Astrocyte (in vitro differentiated cells and primary cell): ENCODE results near the gene ABHD2. TPM values are rescaled to one million over a fixed set of nuclear protein-coding genes. Genes with fewer than 3 reads are reported as not detected.

Experiments used
- DNase-seq: peaks from one replicate; pipeline ENCODE4 v3.0.0-alpha.2; 2010; ENCODE audit warnings: low read depth
- FAIRE-seq: peaks from 2 replicates; lab custom pipeline; 2011; peaks lifted over from hg19 to GRCh38; lab: Jason Lieb, UNC
- H2AFZ ChIP-seq: 2 replicates; pipeline ENCODE4 v1.6.0; 2012; ENCODE audit warnings: low read depth, low read length, inconsistent platforms
- H3K27ac ChIP-seq: 2 replicates; pipeline ENCODE4 v1.5.1; 2011; ENCODE audit warnings: low read depth, low read length, inconsistent platforms
- H3K27me3 ChIP-seq: 2 replicates; pipeline ENCODE4 v1.6.0; 2011; ENCODE audit warnings: low read length, inconsistent platforms; ENCODE audit not compliant: insufficient read depth
- H3K36me3 ChIP-seq: 2 replicates; pipeline ENCODE4 v1.5.1; 2011; ENCODE audit warnings: low read length, inconsistent platforms; ENCODE audit not compliant: insufficient read depth
- H3K4me1 ChIP-seq: 2 replicates; pipeline ENCODE4 v1.5.1; 2011; ENCODE audit warnings: low read length, inconsistent platforms; ENCODE audit not compliant: insufficient read depth
- H3K4me2 ChIP-seq: 2 replicates; pipeline ENCODE4 v1.6.0; 2012; ENCODE audit warnings: low read length, inconsistent platforms
- H3K4me3 ChIP-seq: 2 replicates; pipeline ENCODE4 v1.5.1; 2011; ENCODE audit warnings: low read depth, mild to moderate bottlenecking, low read length, inconsistent platforms; ENCODE audit not compliant: insufficient read depth
- H3K79me2 ChIP-seq: 2 replicates; pipeline ENCODE4 v1.6.0; 2012; ENCODE audit warnings: mild to moderate bottlenecking, low read length, inconsistent platforms; ENCODE audit not compliant: insufficient read depth
- H3K9ac ChIP-seq: 2 replicates; pipeline ENCODE4 v1.6.0; 2012; ENCODE audit warnings: mild to moderate bottlenecking, low read length, inconsistent platforms
- H3K9me3 ChIP-seq: 2 replicates; pipeline ENCODE4 v1.5.1; 2012; ENCODE audit warnings: low read depth, mild to moderate bottlenecking, low read length, inconsistent platforms; ENCODE audit not compliant: insufficient read depth
- H4K20me1 ChIP-seq: 2 replicates; pipeline ENCODE4 v1.6.0; 2012; ENCODE audit warnings: low read length, inconsistent platforms; ENCODE audit not compliant: insufficient read depth
- H3K27ac Mint-ChIP-seq: one replicate; pipeline ENCODE4 v1.8.0; 2021; ENCODE audit warnings: mild to moderate bottlenecking, mixed read lengths; ENCODE audit not compliant: unreplicated experiment
- H3K27me3 Mint-ChIP-seq: one replicate; pipeline ENCODE4 v1.8.0; 2021; ENCODE audit warnings: low read depth, mixed read lengths; ENCODE audit not compliant: unreplicated experiment
- H3K36me3 Mint-ChIP-seq: one replicate; pipeline ENCODE4 v1.8.0; 2021; ENCODE audit warnings: low read depth, mixed read lengths; ENCODE audit not compliant: unreplicated experiment
- H3K4me1 Mint-ChIP-seq: one replicate; pipeline ENCODE4 v1.8.0; 2021; ENCODE audit warnings: low read depth, mixed read lengths; ENCODE audit not compliant: unreplicated experiment
- H3K4me3 Mint-ChIP-seq: one replicate; pipeline ENCODE4 v1.8.0; 2021; ENCODE audit warnings: mild to moderate bottlenecking, moderate library complexity, mixed read lengths; ENCODE audit not compliant: unreplicated experiment
- H3K9me3 Mint-ChIP-seq: one replicate; pipeline ENCODE4 v1.8.0; 2021; ENCODE audit warnings: mild to moderate bottlenecking, mixed read lengths; ENCODE audit not compliant: unreplicated experiment
- CTCF ChIP-seq: IDR thresholded peaks from 2 replicates; pipeline ENCODE4 v1.5.1; 2011; ENCODE audit warnings: low read depth, mild to moderate bottlenecking, inconsistent platforms, low read length, moderate library complexity; ENCODE audit not compliant: insufficient read depth
- EZH2 ChIP-seq: IDR thresholded peaks from 2 replicates; pipeline ENCODE4 v1.6.1; 2012; ENCODE audit warnings: mild to moderate bottlenecking, low read length, inconsistent platforms; ENCODE audit not compliant: insufficient read depth
- total RNA-seq: library from RNA; stranded (reverse); gene quantifications from 2 replicates; pipeline ENCODE4 v1.2.1, GENCODE V29; 2021

The ABHD2 gene
- total RNA-seq, 1 donor from 2014 or later: 41.3 TPM

GRCh38 chr15:89148126-89148525, 59.9 kb downstream of the ABHD2 start:
- peaks cover 8% of the 10 kb centered on the region for H3K4me1 Mint-ChIP-seq

GRCh38 chr15:89149501-89150101, 61.3 kb downstream of the ABHD2 start:
- FAIRE-seq: no peak
- H3K79me2 ChIP-seq: peaks cover 4% of the 10 kb centered on the region

More at GRCh38 chr15:89148126-89148525, 59.9 kb downstream of the ABHD2 start:
- Mint-ChIP-seq H3K27ac (no peak overlapping the region), H3K36me3 (peaks cover 9% of the 10 kb centered on the region), H3K4me3 (no peak overlapping the region), H3K27me3 (no peaks in the 10 kb centered on the region), H3K9me3 (no peaks in the 10 kb centered on the region)
- Histone ChIP-seq H3K27ac (no peak overlapping the region), H3K36me3 (peaks cover 8% of the 10 kb centered on the region), H3K9me3 (no peaks in the 10 kb centered on the region), H3K4me2 (no peak overlapping the region), H4K20me1 (peaks cover 13% of the 10 kb centered on the region), H3K27me3 (no peaks in the 10 kb centered on the region), H3K4me1 (no peaks in the 10 kb centered on the region), H3K79me2 (peaks cover 4% of the 10 kb centered on the region), H3K4me3 (no peak overlapping the region), H2AFZ (no peak overlapping the region), H3K9ac (no peak overlapping the region)
- no peak for FAIRE-seq
- TF ChIP-seq CTCF (no peak), EZH2 (no peak)
- no peak for DNase-seq

More at GRCh38 chr15:89149501-89150101, 61.3 kb downstream of the ABHD2 start:
- TF ChIP-seq CTCF (no peak), EZH2 (no peak)
- H3K9me3 Mint-ChIP-seq: no peaks in the 10 kb centered on the region
- H3K4me3 Mint-ChIP-seq: no peak overlapping the region
- no peaks in the 10 kb centered on the region for H3K27me3 Mint-ChIP-seq
- no peaks in the 10 kb centered on the region for H3K4me1 ChIP-seq
- no peaks in the 10 kb centered on the region for H3K27me3 ChIP-seq
- no peak overlapping the region for H3K4me2 ChIP-seq
- no peak overlapping the region for H3K4me3 ChIP-seq
- H4K20me1 ChIP-seq: peaks cover 13% of the 10 kb centered on the region
- no peak overlapping the region for H3K9ac ChIP-seq
- no peak overlapping the region for H3K27ac Mint-ChIP-seq
- H3K4me1 Mint-ChIP-seq: peaks cover 4% of the 10 kb centered on the region
- no peaks in the 10 kb centered on the region for H3K9me3 ChIP-seq
- peaks cover 11% of the 10 kb centered on the region for H3K36me3 Mint-ChIP-seq
- peaks cover 15% of the 10 kb centered on the region for H3K36me3 ChIP-seq
- DNase-seq: no peak
- no peak overlapping the region for H3K27ac ChIP-seq
- no peak overlapping the region for H2AFZ ChIP-seq
